ENCODE data around the gene MYO7B.
"Not testable (repeated sequence)": the region's sequence is repeated elsewhere in the genome, so short reads cannot be mapped to it uniquely, and the experiment has no call there.

The MYO7B gene

DNA sequence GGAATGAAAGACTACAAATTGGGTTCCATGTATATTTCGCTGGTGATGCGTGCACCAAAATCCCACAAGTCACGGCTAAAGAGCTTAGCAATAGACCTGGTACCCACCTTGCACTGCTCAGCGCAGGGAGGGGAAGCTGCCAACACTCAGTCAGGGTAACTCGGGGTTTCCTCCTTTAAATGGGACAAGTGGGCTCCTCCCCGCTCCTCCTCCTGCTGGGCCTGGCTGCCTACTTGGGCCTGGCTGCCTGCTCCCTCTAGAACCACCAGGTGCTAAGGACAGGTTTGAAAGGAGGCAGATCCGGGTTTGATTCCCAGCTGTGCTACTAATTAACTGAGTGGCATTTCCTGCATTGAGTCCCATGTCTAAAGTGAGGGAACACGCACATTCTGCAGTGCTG, 23.4 kb downstream of the MYO7B start:
- DNase-seq: no peak

DNA sequence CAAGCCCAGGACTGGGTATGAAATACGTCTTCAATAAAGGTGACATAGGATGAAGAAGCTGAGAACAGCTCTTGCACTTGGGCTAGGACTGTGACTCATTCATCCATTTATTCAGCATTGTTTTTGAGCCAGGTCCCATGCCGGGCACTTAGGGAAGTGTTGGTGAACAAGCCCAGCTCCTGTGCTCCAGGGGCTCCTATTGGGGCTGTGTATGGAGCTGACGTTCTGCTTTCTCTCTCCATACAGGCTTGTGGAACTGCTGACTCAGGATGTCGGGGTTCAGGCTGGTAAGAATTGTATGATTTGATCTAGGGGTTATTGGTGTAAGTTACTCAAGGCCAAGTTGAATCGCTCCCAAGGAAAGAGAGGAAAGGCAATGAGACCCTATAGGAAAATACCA, 24.0 kb downstream of the MYO7B start:
- DNase-seq: no peak

DNA sequence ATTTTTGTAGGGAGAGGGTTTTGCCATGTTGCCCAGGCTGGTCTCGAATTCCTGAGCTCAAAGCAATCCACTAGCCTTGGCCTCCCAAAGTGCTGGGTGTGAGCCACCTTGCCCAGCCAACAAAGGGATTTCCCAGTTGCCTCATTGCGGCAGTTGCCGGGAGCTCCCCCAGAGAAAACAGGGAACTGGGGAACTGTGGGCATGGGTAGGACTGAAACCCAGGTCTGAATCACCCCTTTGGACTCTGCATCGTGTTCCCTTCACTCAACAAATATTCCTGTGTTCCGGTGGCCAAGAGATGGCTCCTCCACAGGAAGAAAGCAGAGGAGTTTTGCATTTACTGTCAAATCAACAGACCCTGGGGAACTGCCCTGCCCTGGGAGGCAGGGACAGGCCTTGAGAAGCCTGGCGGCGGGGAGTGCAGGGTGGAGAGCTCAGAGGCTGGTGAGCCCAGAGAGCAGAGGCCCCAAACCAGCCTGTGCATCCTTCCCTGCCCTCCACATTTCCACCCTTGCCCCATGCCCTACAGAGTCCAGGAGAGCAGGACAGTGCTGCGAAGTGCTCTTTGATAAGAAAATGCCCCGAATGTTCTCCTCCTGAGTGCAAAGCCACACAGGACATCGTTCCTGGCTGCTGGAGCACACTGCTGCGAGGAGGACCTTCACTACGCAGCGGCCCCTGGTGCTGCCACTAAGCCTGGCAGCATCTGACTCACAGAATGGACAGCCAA, 24.9 kb downstream of the MYO7B start:
- DNase-seq: no peak

DNA sequence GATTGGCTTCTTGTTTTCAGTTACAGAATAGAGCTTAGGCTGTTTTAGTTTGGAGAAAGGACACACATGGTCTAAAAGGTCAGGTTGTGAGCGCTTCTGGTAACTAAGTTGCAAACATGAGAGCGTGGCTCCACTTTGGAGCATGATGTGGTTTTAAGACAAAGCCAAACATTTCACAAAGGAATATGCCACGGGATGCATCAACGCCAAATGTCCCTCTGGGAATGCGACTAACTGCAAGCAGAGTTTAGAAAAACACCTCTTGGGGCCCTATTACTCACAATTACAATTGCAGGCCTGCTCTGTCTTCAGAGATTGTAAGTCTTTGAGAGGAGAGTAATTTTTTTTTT, 25.4 kb downstream of the MYO7B start:
- DNase-seq: no peak

DNA sequence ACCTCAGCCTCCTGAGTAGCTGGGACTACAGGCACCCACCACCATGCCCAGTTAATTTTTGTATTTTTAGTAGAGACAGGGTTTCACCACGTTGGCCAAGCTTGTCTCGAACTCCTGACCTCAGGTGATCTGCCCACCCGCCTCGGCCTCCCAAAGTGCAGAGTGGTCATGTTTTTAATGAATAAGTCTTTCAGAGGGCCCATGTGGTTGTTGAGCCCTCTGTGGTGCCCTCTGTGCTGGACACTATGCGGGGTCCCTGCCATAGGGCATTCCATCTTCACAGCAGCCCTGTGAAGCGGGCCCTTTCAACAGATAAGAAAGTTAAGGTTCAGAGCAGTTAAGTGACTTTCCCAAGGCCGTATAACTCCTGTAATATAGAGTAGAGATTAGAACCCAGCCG, 25.9 kb downstream of the MYO7B start:
- DNase-seq: no peak

DNA sequence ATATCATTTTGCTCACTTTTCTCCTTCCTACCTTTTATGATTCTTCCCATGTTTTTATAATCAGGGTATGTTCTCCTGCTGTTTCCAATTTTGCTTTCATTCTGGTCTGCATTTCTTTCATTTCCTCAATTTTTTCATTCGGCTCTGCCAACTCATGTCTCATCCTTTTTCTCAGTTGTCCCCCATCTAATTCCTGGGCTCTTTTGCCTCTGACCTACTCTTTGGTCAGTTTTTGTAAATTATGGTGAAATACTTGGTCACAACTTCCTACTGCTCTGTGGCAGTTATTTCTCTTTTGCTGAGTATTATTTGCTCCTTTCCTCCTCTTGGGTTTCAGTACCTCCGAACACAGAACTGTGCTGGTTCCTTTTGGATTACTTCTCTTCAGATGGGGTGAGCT, 27.5 kb downstream of the MYO7B start:
- no peak for DNase-seq

DNA sequence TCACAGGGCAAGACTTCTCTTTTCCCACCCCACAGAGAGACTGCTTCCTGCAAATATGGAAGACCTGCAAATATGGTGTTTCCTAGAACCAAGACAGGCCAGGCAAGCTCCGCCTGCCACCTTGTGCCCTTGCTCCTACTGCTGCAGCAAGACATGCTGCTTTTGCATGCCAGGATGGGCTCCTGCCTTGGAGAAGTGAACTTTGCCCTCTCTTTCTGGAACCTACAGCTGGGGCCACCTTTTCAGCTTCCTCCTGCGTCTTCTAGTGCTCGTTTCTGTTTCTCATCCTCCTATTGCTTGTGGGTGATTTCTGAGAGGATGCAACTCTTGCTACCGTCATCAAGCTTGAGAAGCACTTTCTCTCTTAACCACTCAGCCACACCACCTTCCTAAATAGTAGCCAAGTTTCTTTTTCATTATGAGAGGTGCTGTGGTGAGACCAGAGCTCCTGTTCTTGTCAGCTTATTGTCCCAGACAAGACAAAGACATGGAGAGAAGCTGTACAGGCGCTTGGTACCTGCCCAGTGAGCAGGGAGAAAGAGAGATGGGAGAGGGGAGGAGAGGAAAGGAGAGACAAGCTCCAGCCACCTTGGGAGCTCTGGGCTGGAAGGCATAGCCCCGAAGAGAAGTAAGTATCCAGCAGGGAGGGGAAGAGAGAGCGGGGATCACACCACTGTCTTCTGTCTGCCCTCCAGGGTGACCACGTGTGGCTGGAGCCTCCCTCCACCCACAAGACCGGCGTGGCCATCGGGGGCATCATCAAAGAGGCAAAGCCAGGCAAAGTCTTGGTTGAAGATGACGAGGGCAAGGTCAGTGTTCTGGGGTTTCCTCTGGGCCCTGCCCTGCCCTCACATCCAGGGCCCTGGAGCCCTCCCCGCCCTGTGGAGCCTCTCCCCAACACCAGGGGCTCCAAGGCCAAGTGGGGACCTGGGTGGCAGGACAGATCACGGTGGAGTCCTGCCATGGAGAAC, 28.3 kb downstream of the MYO7B start:
- DNase-seq: no peak

DNA sequence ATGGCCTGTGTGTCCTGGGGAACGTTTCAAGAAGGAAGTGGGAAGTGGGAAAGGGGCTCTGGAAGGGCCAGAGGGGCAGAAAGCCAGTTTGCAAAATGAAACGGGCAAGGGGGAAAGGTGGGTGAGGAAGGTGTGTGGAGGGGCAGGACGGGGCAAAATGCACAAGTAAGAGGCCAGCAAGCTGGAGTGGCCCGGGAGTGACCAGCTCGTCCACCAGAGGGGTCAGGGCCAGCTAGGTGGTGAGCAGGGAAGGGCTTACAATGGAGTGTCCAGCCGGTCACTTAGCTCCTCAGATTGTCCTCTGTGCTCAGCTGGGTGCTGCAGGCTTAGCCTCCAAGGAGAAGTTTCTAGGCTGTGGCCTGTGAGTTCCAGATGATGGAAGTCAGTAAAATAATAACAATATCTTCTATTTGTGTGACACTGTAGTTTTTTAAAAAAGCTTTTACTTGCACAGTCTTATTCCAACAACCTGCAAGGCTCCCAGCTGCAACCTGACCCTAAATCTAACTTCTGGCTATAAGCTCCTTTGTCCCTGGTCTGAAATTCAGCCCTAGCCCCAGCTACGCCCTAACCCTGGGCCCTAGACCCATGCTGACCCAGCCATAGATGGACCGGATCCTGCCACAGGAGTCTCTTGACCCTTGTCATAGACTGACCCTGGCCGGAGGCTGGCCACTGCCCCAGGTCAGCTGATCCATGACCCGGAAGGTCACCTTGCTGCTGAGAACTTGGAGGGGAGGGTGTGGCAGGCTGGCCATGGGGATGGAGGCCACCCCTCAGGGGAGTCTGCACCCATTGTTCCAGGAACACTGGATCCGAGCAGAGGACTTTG, 29.2 kb downstream of the MYO7B start:
- no peak for DNase-seq

DNA sequence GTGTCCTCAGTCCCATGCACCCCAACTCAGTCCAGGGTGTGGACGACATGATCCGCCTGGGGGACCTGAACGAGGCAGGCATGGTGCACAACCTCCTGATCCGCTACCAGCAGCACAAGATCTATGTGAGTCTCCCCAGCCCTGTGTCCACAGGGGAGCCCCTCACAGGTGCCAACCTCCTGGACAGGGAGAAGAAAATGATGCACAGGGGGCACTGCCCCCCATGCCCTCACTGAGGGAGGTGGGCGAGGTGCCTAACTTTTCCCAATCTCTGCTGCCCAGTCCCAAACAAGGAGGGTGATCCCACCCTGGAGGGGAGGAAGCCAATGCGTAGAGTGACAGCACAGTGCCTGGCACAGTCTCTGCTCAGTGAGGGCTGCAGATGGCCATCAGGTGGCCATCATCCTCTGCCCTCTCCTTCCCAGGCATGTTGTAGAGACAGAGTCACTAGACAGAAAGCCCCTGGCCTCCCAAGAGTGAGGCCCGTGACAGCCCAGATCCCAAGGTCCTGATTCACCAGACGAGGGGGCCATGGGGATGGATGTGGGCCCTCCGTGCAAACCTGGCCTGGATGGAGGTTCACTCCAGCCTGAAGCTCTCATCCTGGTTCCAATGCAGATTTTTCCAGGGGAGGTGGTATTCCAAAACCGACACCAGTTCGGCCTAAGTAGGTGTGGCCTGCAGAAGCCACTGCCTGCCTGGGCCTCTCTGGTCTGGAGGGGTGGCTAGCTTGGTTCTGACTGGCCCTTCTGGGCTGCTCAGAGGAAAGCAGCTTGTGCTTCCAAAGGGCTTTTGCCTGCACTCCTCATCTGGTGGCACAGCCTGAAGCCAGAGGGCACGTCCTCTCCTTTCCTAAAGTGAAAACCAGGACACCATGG, 30.0 kb downstream of the MYO7B start:
- no peak for DNase-seq

DNA sequence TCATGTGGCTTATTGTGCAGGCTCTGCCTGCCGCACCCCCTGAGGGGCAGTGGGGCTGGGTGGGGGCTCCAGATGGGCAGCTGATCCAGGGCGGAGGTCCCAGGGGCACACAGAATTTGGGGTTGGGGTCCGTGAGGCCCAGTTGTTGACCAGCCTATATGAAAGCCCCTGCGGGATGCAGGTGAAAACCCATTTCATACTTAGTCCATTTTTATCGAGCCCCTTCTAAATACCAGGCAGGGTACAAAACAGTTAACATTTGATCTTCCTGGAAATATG, 30.6 kb downstream of the MYO7B start:
- DNase-seq: no peak

DNA sequence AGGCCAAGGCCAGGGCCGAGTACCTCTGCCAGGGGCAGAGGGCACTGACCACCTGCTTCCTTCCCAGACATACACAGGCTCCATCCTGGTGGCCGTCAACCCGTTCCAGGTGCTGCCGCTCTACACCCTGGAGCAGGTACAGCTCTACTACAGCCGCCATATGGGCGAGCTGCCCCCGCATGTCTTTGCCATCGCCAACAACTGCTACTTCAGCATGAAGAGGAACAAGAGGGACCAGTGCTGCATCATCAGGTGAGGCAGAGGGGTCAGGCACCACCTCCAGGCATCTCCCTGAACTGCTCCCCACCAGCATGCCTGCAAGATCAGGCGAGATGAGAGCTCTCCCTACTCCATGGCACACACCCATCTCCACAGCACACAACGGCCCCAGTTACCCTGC, 31.1 kb downstream of the MYO7B start:
- no peak for DNase-seq

DNA sequence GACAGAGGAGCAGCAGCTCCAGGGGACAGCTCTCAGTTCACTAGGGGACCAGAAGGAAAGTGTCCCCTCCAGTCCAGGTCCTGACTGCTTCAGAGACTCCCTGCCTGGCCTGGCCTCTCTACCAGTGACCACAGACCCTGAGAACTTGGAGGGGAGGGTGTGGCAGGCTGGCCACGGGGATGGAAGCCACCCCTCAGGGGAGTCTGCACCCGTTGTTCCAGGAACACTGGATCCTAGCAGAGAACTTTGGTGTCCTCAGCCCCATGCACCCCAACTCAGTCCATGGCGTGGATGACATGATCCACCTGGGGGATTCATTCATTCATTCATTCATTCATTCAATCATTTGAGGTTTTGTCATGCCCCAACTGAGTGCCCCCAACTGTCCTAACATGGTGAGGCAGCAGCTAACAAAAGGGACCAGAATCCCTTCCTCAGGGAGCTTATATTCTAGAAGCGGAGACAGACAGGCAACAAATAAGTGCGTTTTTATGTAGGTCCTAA, 31.9 kb downstream of the MYO7B start:
- DNase-seq: no peak

DNA sequence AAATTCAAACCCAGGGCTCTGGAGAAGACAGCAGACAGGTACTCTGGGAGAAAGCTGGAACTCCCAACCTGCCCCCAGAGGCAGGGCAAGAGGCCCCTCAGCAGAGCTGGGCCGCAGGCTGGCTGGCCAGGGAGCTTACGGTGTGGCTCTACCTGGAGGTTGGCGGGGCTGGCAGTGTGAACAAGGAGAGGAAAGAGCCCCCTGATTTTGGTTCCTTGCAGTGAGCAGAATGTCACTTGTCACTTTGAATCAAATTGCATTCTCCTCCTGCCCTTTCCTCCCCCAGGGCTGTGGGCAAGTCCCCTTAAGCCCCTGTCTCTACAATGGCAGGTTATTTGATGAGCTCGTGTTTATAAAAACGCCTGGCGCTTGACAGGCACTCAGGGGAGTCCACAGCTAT, 32.6 kb downstream of the MYO7B start:
- DNase-seq: no peak

DNA sequence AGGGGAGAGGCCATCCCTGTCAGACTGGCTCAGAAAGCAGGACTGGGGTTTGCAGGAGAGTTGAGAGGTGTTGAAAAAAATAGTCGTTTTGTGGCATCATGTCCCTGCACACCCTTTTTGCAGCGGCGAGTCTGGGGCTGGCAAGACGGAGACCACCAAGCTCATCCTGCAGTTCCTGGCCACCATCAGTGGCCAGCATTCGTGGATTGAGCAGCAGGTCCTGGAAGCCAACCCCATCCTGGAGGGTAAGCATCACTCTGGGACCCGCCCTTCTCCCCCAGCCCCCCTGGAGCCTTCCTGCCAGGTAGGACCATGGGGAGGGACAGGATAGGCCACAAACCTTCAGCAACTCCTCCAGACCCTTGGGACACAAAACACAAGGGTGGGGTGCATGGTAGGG, 34.2 kb downstream of the MYO7B start:
- no peak for DNase-seq

DNA sequence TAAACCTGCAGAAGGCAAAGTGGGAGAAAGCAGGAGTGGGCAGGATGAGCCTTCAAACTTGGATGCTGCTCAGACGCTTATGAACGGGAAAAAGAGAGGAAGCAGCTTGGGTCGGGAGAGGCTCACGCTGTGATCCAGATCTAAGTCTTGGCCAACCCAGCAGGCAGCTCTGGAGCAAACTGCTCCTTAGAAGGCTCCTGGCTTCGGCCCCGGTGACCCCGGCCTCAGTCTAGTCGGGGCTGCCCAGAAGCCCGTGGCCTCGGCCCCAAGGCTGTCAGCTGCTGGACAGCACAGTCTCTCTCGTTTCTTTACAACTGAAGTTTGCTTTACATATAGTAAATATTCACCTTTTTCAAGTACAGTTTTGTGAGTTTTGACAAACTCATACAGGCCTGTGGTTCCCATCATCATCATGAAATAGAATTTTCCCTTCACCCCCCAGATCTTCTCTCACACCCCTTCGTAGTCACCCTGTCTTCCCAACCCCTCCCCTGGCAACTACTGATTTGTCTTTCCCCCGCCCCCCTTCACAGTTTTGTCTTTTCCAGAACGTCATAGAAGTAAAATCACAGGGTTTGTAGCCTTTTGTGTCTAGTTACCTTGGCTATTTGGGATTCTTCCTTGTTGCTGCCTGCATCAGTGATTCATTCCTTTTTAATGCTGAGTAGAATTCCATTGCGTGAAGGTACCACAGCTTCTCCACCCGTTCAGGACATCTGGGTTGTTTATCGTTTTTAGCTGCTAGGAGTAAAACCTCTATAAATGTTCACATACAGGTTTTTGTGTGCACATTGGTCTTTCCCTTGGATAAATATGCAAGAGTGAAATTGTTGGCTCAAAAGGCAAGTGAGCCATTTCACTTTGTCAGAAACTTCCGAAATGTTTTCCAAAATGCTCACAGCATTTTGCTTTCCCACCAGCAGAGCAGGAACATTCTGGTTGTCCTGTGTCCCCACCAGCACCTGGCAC, 35.1 kb downstream of the MYO7B start:
- DNase-seq: no peak

DNA sequence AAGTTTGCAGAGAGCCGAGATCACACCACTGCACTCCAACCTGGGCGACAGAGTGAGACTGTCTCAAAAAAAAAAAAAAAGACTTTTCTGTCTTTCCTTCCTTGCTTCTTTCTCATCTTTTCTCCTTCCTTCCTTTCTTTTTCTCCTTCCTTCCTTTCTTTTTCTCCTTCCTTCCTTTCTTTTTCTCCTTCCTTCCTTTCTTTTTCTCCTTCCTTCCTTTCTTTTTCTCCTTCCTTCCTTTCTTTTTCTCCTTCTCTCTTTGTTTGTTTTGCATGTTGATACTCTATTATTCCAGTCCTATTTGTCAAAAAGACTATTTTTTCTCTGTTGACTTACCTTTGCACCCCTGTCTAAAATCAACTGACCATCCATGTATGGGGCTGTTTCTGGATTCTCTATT, 36.9 kb downstream of the MYO7B start:
- DNase-seq: not testable (repeated sequence)

DNA sequence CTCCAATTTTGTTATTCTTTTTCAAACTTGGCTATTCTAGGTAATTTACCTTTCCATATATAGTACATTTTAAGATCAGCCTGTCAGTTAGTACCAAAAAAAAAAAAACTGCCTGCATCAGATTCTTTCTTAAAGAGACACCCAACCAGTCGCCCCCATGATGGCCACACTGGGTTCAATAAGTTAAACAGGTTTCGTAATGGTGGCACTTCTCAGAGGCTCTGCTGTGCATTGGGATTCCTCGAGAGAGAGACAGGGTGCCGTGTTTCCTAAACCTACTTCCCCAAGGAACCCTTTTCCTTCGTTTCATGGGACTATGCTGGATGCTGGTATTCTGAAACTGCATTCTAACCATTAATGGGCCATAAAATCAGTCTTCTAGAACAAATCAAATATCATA, 37.4 kb downstream of the MYO7B start:
- no peak for DNase-seq

DNA sequence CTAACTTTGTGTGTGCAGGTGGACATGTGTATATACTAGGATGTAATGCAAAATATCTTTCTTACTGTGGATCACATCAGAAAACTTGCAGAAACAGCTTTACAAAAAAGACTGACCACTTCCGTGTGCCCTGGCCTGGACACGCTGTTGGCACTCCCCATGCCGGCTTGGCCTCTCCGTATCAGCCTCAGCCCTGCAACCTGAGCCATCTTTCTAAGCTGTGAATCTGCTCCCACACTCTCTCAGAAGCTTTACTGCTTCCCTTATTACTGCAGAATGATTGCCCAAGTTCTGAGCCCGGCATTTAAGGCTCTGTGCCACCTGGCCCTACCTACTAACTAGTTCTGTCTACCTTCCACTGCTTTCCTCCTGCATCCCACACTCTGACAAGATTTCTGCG, 37.8 kb downstream of the MYO7B start:
- no peak for DNase-seq

DNA sequence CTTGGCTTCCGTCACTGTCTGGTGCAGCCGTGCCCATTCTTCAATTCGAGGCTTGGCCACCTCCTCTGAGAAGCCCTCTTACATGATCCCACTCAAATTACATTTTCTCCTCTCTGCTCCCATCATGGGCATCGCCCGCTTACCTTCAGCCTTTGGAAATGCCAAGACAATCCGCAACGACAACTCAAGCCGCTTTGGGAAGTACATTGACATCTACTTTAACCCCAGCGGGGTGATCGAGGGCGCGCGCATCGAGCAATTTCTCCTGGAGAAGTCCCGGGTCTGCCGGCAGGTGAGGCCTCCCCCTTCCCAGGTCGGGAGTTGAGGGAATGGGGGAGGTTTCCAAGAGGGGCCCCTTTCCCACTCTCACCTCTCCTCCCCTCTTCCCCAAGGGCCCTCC, 38.3 kb downstream of the MYO7B start:
- DNase-seq: no peak

DNA sequence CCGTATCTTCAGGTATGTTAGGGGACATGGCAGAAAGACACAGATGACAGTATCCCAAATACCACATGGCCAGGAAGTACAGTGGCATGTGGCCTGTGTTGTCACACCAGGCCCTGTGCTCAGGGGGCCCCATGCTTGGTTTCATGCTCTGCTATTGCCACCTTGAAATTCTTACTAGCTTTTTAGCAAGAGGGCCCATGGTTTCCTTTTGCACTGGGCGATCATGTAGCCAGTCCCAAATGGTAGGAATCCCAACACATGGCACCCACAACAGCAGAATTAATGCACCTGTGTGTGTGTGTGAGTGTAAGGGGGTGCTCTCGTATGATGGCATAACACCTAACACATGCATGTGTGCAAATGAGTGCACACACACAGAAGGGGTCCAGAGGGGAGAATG, 39.2 kb downstream of the MYO7B start:
- DNase-seq: no peak

DNA sequence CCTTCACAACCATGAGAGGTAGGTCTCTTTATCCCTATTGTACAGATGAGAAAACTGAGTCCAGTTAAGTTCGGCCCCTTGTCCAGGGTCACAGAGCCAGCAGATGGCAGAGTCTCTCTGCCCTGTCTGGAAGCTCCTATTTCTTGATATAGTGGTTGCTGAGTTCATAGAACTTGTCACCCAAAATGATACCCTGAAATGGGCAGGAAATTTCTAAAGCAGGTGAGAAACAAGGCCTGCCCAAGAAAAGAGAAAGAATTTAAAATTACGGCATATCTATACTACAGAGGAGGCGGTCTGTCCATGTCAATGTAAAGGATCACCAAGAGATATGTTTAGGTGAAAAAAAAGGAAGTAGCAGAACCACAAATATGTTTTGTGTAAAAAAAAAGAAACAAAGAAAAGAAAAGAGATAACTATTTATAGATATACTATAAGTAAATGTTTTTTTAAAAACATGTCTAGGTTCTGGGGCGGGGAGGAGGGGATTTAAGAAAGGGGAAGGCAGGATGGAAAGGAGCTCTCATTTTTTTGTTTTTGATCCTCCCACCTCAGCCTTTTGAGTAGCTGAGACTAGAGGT, 39.8 kb downstream of the MYO7B start:
- DNase-seq: peak; percentile 53

Measured in SIG-M5 (cell line).